ENCODE measurements around the gene TPK1.

Gene TPK1

DNA sequence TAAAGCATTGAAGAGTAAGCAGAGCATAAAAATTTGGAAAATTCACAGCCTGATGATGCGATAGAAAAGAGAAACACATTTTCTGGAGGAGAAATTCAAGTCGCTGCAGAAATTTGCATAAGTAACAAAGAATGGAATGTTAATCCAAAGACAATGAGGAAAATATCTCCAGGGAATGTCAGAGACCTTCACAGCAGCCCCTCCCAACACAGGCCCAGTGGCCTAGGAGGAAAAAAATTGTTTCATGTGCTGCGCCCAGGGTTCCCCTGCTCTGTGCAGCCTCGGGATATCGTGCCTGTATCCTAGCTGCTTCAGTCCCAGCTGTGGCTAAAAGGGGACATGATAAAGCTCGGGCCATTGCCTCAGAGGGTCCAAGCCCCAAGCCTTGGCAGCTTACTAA lies 206.8 kb downstream of the TPK1 start:
- H3K4me3 ChIP-seq (ENCODE audit: low read depth, low read length): no peak overlapping the region
- TF ChIP-seq, protein P1, sequence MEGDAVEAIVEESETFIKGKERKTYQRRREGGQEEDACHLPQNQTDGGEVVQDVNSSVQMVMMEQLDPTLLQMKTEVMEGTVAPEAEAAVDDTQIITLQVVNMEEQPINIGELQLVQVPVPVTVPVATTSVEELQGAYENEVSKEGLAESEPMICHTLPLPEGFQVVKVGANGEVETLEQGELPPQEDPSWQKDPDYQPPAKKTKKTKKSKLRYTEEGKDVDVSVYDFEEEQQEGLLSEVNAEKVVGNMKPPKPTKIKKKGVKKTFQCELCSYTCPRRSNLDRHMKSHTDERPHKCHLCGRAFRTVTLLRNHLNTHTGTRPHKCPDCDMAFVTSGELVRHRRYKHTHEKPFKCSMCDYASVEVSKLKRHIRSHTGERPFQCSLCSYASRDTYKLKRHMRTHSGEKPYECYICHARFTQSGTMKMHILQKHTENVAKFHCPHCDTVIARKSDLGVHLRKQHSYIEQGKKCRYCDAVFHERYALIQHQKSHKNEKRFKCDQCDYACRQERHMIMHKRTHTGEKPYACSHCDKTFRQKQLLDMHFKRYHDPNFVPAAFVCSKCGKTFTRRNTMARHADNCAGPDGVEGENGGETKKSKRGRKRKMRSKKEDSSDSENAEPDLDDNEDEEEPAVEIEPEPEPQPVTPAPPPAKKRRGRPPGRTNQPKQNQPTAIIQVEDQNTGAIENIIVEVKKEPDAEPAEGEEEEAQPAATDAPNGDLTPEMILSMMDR (IDR thresholded peaks at IDR 0.05; ENCODE audit: low read depth, low read length): no peak
- H3K4me1 ChIP-seq: no peaks in the 10 kb centered on the region
- no peaks in the 10 kb centered on the region for H3K27me3 ChIP-seq
- no peaks in the 10 kb centered on the region; the same call in 1 of the 2 replicates for H3K9me3 ChIP-seq
- DNase-seq: no peak
- no peaks in the 10 kb centered on the region for H3K36me3 ChIP-seq

DNA sequence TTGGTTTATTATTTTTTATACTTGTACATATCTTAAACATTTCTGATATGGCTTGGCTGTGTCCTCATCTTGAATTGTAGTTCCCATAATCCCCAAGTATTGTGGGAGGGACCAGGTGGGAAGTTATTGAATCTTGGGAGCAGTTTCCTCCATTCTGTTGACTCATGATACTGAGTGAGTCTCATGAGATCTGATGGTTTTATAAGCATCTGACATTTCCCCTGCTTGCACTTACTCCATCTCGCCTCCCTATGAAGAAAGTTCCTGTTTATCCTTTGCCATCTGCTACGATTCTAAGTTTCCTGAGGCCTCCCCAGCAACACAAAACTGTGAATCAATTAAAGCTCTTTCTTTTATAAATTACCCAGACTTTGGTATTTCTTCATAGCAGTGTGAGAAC lies 207.7 kb downstream of the TPK1 start:
- Histone ChIP-seq H3K36me3 (no peaks in the 10 kb centered on the region), H3K4me3 (ENCODE audit: low read depth, low read length) (no peak overlapping the region), H3K4me1 (no peaks in the 10 kb centered on the region), H3K9me3 (no peaks in the 10 kb centered on the region; the same call in 1 of the 2 replicates), H3K27me3 (no peaks in the 10 kb centered on the region)
- DNase-seq: no peak
- TF ChIP-seq, protein P1 (IDR thresholded peaks at IDR 0.05; ENCODE audit: low read depth, low read length): no peak

DNA sequence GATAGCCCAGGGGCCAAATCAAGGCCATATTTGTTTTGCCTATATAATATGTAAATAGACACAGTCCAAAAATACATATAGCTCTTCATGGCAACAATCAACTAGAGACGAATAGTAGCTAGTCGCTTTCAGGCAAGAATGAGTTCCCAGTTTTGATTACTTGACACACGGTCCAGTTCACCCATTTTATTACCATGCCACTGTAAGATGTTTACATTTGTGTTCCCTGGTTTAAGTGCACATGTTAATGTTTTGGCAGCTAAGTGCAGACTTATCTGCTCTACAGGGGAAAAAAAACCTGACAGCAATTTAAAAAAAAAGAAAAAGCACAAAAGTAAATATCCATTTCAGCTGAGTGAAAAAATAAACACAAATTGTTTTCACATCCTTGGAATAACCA lies 213.1 kb downstream of the TPK1 start:
- Histone ChIP-seq H3K27me3 (no peaks in the 10 kb centered on the region), H3K36me3 (no peaks in the 10 kb centered on the region), H3K4me1 (no peaks in the 10 kb centered on the region), H3K4me3 (ENCODE audit: low read depth, low read length) (no peak overlapping the region), H3K9me3 (no peaks in the 10 kb centered on the region; the same call in 1 of the 2 replicates)
- DNase-seq: no peak
- TF ChIP-seq, protein P1 (IDR thresholded peaks at IDR 0.05; ENCODE audit: low read depth, low read length): no peak

DNA sequence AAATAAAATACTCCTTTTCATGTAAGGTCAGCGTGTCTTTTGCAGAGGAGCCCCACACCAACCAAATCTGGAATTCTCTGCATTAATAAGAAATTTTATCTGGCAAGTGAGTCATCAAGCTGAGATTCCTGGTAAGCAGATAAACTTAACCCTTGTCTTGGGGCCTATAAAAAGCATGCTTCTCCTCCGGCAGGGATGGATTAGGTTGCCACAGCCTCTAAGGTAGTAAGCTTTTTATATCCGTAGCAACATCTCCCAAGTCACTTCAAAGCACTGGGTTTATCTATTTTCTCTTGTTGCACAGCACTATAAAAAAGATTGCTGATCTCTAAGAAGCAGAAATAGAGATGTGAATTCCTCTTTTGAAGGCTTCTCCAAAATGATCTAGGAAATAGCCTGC lies 229.6 kb downstream of the TPK1 start:
- TF ChIP-seq, protein P1 (IDR thresholded peaks at IDR 0.05; ENCODE audit: low read depth, low read length): no peak
- Histone ChIP-seq H3K4me1 (no peaks in the 10 kb centered on the region), H3K36me3 (no peaks in the 10 kb centered on the region), H3K4me3 (ENCODE audit: low read depth, low read length) (no peak overlapping the region), H3K27me3 (no peaks in the 10 kb centered on the region), H3K9me3 (no peaks in the 10 kb centered on the region; the same call in 1 of the 2 replicates)
- DNase-seq: no peak

DNA sequence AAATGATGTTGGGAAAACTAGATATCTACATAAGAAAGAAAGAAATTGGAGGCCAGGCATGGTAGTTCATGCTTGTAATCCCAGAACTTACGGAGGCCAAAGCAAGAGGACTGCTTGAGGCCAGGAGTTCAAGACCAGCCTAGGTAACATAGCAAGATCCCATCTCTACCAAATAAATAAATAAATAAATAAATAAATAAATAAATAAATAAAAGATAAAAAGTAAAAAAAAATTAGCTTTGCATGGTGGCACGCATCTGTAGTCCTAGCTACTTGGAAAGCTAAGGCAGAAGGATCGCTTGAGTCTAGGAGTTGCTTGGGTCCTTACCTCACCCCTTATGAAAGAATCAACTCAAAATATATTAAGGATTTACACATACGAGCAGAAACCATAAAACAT lies 238.9 kb downstream of the TPK1 start:
- TF ChIP-seq, protein P1 (IDR thresholded peaks at IDR 0.05; ENCODE audit: low read depth, low read length): no peak
- H3K36me3 ChIP-seq: no peaks in the 10 kb centered on the region
- no peaks in the 10 kb centered on the region for H3K4me1 ChIP-seq
- H3K9me3 ChIP-seq: no peaks in the 10 kb centered on the region
- no peak overlapping the region for H3K4me3 ChIP-seq (ENCODE audit: low read depth, low read length)
- no peak for DNase-seq
- no peaks in the 10 kb centered on the region for H3K27me3 ChIP-seq

DNA sequence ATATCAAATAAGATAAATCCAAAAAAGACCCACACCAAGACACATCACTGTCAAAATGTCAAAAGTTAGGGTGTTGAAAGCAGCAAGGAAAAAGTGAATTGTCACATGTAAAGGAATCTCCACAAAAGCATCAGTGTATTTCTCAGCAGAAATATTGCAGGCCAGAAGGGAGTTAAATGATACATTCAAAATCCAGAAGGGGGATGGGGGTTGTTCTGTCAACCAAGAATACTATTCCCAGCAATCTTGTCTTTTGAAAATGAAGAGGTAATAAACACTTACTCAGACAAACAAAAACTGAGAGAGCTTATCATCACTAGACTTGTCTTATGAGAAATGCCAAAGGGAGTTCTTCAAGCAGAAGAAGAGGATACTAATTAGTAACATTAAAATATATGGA lies 241.3 kb downstream of the TPK1 start:
- DNase-seq: no peak
- no peaks in the 10 kb centered on the region for H3K27me3 ChIP-seq
- H3K36me3 ChIP-seq: no peaks in the 10 kb centered on the region
- H3K4me3 ChIP-seq (ENCODE audit: low read depth, low read length): no peak overlapping the region
- TF ChIP-seq, protein P1 (IDR thresholded peaks at IDR 0.05; ENCODE audit: low read depth, low read length): no peak
- no peaks in the 10 kb centered on the region for H3K9me3 ChIP-seq
- H3K4me1 ChIP-seq: no peaks in the 10 kb centered on the region
